Glomerular visceral epithelial cell (primary cell): Measurements from ENCODE around the gene ATP6V1G1.

Experiments used
- DNase-seq: peaks from one replicate; pipeline ENCODE4 v3.0.0-alpha.2; 2016; ENCODE audit errors: extremely low spot score

Gene ATP6V1G1

DNA sequence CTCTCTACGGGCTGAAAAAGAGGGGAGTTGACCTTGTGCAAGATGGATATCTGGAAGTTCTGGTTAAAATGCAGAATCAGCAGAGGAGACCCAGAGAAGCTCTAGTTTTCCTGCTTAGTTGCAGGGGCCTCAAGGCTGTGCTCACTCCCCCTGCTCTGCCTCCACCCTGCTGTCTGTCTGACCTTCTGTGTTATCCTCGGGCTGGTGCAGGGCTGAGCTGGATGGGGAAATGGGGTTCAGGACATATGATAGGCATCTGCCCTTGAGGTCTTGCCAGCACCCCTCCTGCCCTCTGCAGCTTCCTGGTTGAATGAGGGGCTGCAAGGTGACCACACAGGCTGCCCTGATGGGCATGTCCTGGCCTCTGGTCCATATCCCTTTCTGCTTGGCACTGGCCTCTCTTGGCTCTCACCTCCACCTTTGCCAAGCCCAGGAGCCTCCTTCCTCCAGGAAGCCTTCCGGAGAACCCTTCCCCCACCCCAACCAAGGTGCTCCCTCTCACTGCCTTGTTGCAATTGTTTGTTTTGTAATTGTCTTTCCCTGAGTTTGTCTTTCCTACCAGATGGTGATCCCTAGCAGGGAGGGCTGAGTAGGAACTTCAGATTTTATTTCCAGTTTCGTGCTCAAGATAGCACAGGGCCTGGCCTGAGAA, 24.8 kb downstream of the ATP6V1G1 start:
- no peak for DNase-seq

- DNase-seq: no peak
These were observed 25.5 kb downstream of the ATP6V1G1 start for GRCh38 chr9:114613087-114613486.

DNA sequence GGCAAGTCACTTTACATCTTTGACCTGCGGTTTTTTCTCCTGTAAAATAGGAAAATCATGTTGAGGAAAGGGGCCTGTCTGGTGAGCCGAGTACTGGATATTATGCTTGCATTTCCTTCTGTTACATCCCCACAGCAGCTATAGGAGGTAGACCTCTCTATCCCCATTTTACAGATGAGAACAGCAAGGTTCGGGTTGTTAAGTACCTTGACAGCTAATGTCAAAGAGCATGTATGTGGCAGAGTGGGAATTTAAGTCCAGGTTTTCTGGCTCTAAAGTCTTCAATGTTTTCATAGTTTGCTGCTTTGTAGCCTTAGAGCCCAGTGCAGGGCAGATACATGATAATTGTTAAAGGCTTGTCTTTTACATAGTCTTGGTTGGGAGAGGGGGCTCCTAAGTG, 26.4 kb downstream of the ATP6V1G1 start:
- no peak for DNase-seq

DNA sequence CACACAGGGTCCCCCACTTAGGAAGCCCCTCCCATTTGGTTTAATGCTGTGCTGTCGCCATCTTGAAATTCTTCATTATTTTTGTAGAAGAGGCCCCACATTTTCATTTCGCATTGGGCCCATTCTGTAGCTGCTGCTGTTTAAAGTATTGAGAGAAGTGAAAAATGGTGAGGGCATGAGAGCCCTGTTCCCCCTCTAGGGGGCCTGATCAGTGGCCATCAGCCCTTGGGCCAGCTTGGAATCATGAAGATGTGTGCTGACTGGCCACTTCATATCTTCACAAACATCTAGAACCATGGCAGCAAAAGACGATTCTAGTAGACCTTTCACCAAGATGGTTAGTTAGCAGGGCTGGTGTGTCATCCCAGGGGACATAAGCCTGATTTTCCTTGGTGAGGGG, 26.8 kb downstream of the ATP6V1G1 start:
- no peak for DNase-seq

- peak; percentile 16 for DNase-seq
These were observed 29.3 kb downstream of the ATP6V1G1 start for GRCh38 chr9:114616684-114617520.

- no peak for DNase-seq
These were observed 31.7 kb downstream of the ATP6V1G1 start for GRCh38 chr9:114619191-114619761.

DNA sequence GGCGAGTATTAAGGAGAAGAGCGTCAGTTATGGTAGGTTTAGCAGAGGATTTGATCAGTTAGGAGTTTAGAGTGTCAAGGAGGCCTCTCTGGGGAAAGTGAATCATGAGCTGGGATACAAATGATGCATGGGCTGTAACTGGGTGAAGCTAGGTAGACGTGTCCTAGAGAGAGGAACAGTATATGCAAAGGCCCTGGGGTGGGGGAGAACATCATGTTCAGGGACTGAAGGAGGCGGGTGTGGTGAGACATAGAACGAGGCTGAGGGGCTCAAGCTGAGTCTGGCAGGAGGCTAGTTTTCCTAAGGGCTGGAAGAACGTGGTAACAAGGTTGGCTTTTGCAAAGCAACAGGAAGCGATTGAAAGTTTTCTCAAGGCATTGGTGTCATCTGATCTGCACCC, 34.0 kb downstream of the ATP6V1G1 start:
- DNase-seq: no peak

GRCh38 chr9:114621975-114622609, 34.5 kb downstream of the ATP6V1G1 start:
- DNase-seq: peak; percentile 73

- no peak for DNase-seq
These were observed 37.1 kb downstream of the ATP6V1G1 start for GRCh38 chr9:114624677-114625076.

- no peak for DNase-seq
These were observed 38.9 kb downstream of the ATP6V1G1 start for GRCh38 chr9:114626415-114627020.

GRCh38 chr9:114627553-114627952, 40.0 kb downstream of the ATP6V1G1 start:
- DNase-seq: no peak

DNA sequence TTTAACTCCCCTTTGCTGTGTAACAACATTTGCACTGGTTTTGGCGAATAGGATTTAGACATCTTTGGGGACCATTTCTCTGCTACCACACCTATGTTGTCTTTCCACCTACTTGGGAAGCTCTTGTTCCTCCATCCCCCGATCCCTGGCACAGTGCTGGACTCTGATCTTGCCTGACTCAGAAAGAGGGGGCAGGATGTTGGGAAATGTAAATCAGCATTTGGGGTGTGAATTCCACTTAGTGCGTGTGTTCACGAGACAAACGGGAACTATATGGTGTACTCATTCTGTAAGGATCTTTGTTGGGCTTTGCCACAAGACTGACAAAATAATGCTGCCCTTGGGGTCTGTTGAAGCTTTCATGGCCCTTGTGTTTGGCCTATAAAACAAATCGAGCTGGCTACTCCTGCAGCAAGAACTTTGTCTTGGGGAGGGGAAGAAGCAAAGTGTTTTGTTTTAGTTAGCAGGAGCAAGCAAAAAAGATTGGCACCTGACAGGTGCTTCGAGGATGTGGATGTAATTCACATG, 42.1 kb downstream of the ATP6V1G1 start:
- DNase-seq: no peak

- DNase-seq: no peak
These were observed 43.6 kb downstream of the ATP6V1G1 start for GRCh38 chr9:114631166-114631565.

GRCh38 chr9:114633438-114634089, 46.0 kb downstream of the ATP6V1G1 start:
- DNase-seq: no peak

- no peak for DNase-seq
These were observed 46.8 kb downstream of the ATP6V1G1 start for GRCh38 chr9:114634387-114634786.

- no peak for DNase-seq
These were observed 50.8 kb downstream of the ATP6V1G1 start for GRCh38 chr9:114638404-114638803.

DNA sequence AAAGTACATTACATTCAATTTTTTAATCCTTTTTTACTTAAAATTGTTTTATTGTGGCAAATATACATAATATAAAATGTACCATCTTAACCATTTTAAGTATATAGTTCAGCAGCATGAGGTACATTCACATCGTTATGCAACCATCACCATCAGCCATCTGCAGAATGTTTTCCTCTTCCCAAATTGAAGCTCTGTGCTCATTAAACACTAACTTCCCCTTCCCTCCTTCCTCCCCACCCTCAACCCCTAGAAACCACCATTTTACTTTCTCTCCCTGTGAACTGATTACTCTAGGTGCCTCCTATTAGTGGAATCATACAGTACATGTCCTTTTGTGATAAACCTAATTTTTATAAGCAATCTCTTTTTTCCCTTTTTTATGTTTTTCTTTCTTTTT, 54.4 kb downstream of the ATP6V1G1 start:
- no peak for DNase-seq

DNA sequence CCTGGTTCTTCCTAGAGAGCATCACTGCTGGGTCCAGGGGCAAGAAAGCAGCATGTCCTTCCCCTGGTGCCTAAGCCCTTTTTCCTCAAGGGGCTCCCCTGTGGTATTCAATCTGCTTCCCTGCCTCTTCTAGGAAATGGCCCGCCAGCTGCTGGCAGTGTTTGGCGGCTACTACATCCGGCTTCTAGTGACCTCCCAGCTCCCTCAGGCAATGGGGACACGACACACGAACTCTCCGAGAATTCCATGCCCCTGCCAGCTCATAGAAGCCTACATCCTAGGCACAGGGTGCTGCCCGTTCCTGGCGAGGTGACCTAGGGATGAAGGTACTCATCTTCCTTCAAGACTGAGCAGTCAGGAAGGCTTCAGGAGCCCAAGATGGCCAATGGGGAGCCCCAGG, 55.4 kb downstream of the ATP6V1G1 start:
- no peak for DNase-seq

GRCh38 chr9:114643896-114644295, 56.3 kb downstream of the ATP6V1G1 start:
- DNase-seq: no peak
